Upper lobe of left lung (tissue), 6 donors: Measurements from ENCODE around the gene SIPA1L2. TPM values are rescaled to one million over a fixed set of nuclear protein-coding genes. Genes with fewer than 3 reads are reported as not detected.

Source experiments
- ATAC-seq, 2 donors: fragments of 200-7000 bp; cut with Tn5 transposase; one replicate each; pipeline ENCODE4 v1.9.1; 2022; ENCODE audit warnings: mild to moderate bottlenecking in 2 of 2, moderate library complexity in 2 of 2; ENCODE audit not compliant: low FRiP score in 2 of 2
- DNase-seq, 2 donors: peaks; one replicate each; pipeline ENCODE4 v3.0.0-alpha.2; 2019 to 2020
- H3K27ac ChIP-seq, 4 donors: fragments of 200-600 bp; sonication (generic); one replicate each; pipeline ENCODE4 v1.5.1; 2016 to 2019
- H3K27me3 ChIP-seq, 4 donors: fragments of 200-600 bp; sonication (generic); one replicate each; pipeline ENCODE4 v1.5.1; 2017 to 2019
- H3K36me3 ChIP-seq, 4 donors: fragments of 200-600 bp; sonication (generic); one replicate each; pipeline ENCODE4 v1.5.1; 2016 to 2019
- H3K4me1 ChIP-seq, 4 donors: fragments of 200-600 bp; sonication (generic); one replicate each; pipeline ENCODE4 v1.5.1; 2018 to 2019
- H3K4me3 ChIP-seq, 4 donors: fragments of 200-600 bp; sonication (generic); one replicate each; pipeline ENCODE4 v1.5.1; 2017 to 2019; ENCODE audit warnings: mild to moderate bottlenecking in 2 of 4, moderate library complexity in 1 of 4
- H3K9me3 ChIP-seq, 4 donors: fragments of 200-600 bp; sonication (generic); one replicate each; pipeline ENCODE4 v1.5.1; 2018 to 2019
- EP300 ChIP-seq, 4 donors: sonication (generic); formaldehyde crosslinking; IDR thresholded peaks; one replicate each; pipeline ENCODE4 v1.5.1; 2017; ENCODE audit warnings: antibody characterized with exemption in 4 of 4, control low read depth in 2 of 4
- POLR2A ChIP-seq, 4 donors: fragments of 450-650 bp; IDR thresholded peaks; one replicate each; pipeline ENCODE4 v1.5.1; 2016 to 2017; ENCODE audit warnings: antibody characterized with exemption in 4 of 4, mild to moderate bottlenecking in 2 of 4
- POLR2AphosphoS5 ChIP-seq, 2 donors: sonication (generic); formaldehyde crosslinking; IDR thresholded peaks; one replicate each; pipeline ENCODE4 v1.5.1; 2017; ENCODE audit warnings: antibody characterized with exemption in 2 of 2
- WGBS, 2 donors: methylation state at CpG; one replicate each; pipeline ENCODE4 v1.1.5; 2017 to 2018; 5-methylcytosine and 5-hydroxymethylcytosine counted together
- total RNA-seq, 6 donors: library from RNA; depleted of rRNA in 4 of 6; stranded (reverse); fragments of >200 nt in 4 of 6; gene quantifications; one replicate each; pipeline versions ENCODE4 v1.1.0 to v1.2.1, GENCODE V29; 2016 to 2021
- TF ChIP-seq, protein P1 (sequence below), 6 experiments: fragments of 450-650 bp in 4 of 6; fragments of 200-600 bp in 2 of 6; sonication (generic) in 2 of 6; IDR thresholded peaks; one replicate each; pipeline ENCODE4 v1.5.1; 2016 to 2019; ENCODE audit warnings: antibody characterized with exemption in 6 of 6
- donor health status: DM: no; HTN: no; CAD: no; lungs with moderate emphysema.
- donor health status: DM: no; HTN: yes; CAD: no; lungs with severe emphysema.

SIPA1L2 gene
- total RNA-seq, 6 donors from 2014 or later = 23.3 to 51.3 (median 34.2) TPM

DNA sequence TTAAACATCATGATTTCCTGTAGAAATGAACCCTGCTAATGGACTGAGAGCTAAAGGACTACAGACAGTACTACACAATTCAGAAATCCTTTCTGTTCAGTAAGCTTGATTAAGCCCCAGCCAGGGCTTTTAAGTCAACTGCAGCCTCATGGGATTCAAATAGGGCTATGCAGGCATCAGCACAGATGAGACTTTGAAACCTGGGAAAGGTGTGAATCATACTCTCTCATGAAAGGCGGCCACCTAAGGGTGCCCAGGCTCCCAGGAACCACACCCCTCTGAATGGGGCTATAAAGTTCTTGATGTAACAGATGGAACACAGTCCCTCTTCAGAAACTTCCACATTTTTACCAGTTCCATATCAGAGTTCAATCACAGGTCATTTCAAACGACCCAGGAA lies 7.6 kb downstream of the SIPA1L2 start:
- Histone ChIP-seq H3K36me3 (no peaks in the 10 kb centered on the region), H3K9me3 (no peaks in the 10 kb centered on the region), H3K27ac (peak overlapping the region in 2 of 4 donors; percentile 64 to 76), H3K4me3 (no peak overlapping the region), H3K27me3 (no peaks in the 10 kb centered on the region), H3K4me1 (peaks cover 42 to 71% (median 51%) of the 10 kb centered on the region in 4 donors)
- TF ChIP-seq, protein P1, sequence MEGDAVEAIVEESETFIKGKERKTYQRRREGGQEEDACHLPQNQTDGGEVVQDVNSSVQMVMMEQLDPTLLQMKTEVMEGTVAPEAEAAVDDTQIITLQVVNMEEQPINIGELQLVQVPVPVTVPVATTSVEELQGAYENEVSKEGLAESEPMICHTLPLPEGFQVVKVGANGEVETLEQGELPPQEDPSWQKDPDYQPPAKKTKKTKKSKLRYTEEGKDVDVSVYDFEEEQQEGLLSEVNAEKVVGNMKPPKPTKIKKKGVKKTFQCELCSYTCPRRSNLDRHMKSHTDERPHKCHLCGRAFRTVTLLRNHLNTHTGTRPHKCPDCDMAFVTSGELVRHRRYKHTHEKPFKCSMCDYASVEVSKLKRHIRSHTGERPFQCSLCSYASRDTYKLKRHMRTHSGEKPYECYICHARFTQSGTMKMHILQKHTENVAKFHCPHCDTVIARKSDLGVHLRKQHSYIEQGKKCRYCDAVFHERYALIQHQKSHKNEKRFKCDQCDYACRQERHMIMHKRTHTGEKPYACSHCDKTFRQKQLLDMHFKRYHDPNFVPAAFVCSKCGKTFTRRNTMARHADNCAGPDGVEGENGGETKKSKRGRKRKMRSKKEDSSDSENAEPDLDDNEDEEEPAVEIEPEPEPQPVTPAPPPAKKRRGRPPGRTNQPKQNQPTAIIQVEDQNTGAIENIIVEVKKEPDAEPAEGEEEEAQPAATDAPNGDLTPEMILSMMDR (IDR thresholded peaks at IDR 0.05) = no peak
- TF ChIP-seq POLR2A (IDR thresholded peaks at IDR 0.05) (no peak), EP300 (IDR thresholded peaks at IDR 0.05) (no peak), POLR2AphosphoS5 (IDR thresholded peaks at IDR 0.05) (no peak)
- WGBS, 2 donors = 36 to 47% methylated on average over 2 of the region's 2 CpGs
- ATAC-seq (no peak), DNase-seq (no peak)

DNA sequence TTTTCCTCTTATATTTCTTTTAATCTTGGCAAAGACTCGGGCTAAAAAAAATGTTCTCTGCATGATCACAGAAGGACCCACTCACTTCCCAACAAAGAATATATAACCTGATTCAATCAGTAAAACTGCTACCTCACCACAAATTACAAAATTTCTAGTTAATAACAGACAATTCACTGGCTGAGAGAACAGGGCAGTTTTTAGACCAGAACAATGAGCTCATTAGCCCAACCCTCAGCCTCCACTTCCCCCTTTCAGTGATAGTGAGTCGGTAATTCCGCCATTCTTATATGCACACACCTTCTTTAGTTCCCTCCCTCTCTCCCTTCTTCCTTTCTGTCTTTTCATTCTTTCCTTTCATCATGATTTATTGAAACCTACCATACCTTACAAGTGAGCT lies 8.9 kb downstream of the SIPA1L2 start:
- Histone ChIP-seq H3K27me3 (no peaks in the 10 kb centered on the region), H3K9me3 (no peaks in the 10 kb centered on the region), H3K4me3 (no peak overlapping the region), H3K27ac (peak overlapping the region; percentile 3 to 83 (median 70)), H3K4me1 (peaks cover 45 to 60% (median 49%) of the 10 kb centered on the region in 4 donors), H3K36me3 (no peaks in the 10 kb centered on the region)
- TF ChIP-seq POLR2AphosphoS5 (IDR thresholded peaks at IDR 0.05) (no peak), EP300 (IDR thresholded peaks at IDR 0.05) (no peak), POLR2A (IDR thresholded peaks at IDR 0.05) (no peak)
- ATAC-seq (peak; percentile 52 to 69), DNase-seq (peak in 1 of 2 donors; percentile 50)
- 64 to 75% methylated on average over 3 of the region's 3 CpGs for WGBS, 2 donors

DNA sequence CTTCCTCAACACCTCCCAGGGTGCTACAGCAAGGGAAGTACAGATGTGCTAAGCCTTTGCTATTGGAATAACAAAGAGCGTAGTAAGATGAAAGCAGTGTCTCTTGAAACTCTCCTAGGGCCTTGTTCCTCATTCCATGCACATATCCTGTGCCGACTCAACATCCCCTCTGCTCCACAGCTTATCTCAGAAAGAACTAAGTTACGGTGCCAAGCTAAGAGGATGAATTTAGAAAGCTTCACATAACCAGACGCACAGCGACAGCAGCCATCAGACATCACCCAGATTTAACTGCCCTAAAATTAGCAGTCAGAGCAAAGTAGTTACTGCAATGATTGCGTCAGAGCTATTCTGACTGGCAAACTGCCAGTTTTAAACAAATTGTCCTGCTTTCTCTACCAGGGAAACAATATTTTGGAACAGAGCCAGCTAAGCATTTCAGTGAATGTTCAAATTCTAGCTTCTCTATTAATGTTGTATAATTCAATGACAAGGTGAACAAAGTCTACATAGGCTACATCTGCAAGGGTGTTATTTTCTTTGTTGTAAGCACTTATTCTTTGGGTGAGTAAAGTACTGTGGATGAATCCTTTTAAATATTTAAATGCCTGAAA lies 9.5 kb downstream of the SIPA1L2 start:
- Histone ChIP-seq H3K4me1 (peaks cover 45 to 56% (median 46%) of the 10 kb centered on the region in 4 donors), H3K27ac (peak overlapping the region; percentile 3 to 83 (median 70)), H3K9me3 (no peaks in the 10 kb centered on the region), H3K36me3 (no peaks in the 10 kb centered on the region), H3K4me3 (no peak overlapping the region), H3K27me3 (no peaks in the 10 kb centered on the region)
- TF ChIP-seq POLR2A (IDR thresholded peaks at IDR 0.05) (no peak), EP300 (IDR thresholded peaks at IDR 0.05) (peak in 1 of 4 donors; percentile 54), POLR2AphosphoS5 (IDR thresholded peaks at IDR 0.05) (peak; percentile 59 to 81)
- TF ChIP-seq, protein P1 (IDR thresholded peaks at IDR 0.05) = no peak
- DNase-seq (peak in 1 of 2 donors; percentile 47), ATAC-seq (peak; percentile 73 to 74)
- WGBS, 2 donors = 2 to 10% methylated on average over 6 of the region's 6 CpGs

DNA sequence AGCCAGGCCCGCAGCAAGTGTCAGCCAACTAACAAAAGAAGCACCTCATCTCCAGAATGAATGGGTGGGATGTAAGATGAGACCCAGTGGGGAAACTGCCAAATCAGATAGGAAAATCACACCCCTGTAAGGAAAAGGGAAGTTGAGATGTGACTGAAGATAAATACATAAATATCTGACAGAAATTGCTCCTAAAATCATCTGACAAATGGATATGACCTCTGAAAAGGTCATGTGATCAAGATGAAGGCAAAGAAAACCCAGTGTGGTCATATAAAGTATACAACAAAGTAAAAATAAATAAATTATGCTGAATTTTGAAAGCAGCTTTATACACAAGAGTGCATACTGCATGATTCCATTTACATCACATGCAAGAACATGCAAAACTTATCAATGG lies 12.7 kb downstream of the SIPA1L2 start:
- ATAC-seq = no peak
- no peaks in the 10 kb centered on the region for H3K9me3 ChIP-seq
- peaks cover 40 to 46% (median 41%) of the 10 kb centered on the region in 4 donors for H3K4me1 ChIP-seq
- H3K27me3 ChIP-seq = no peaks in the 10 kb centered on the region
- no peak overlapping the region for H3K4me3 ChIP-seq
- H3K36me3 ChIP-seq = no peaks in the 10 kb centered on the region
- WGBS, 2 donors = 43 to 50% methylated on average over 1 of the region's 1 CpG
- H3K27ac ChIP-seq = no peak overlapping the region
- no peak for DNase-seq
- no peak for TF ChIP-seq POLR2AphosphoS5 (IDR thresholded peaks at IDR 0.05)
- no peak for TF ChIP-seq POLR2A (IDR thresholded peaks at IDR 0.05)
- TF ChIP-seq, protein P1 (IDR thresholded peaks at IDR 0.05) = no peak
- TF ChIP-seq EP300 (IDR thresholded peaks at IDR 0.05) = no peak

DNA sequence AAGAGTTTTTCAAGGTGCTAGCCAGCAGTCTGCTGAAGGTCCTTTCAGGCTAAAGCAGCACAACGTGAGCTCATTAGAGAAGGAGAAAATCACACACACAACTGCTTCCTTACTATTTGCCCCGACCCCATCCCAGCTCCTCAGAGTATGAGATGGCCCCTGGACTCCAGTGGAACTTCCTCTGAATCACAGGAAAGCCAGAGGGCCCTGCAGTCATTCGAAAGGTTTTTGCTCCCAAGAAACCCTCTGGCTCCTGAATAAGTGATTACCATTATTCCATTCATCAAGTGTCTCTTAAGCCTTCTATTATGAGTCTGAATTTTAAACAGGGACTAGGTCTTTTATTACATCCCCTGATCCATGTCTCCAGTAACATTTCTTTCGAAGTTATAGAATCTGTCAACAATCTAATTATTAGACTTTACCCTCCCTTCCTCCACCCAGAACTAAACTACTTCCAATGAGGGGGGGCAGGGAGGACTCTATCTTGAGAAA lies 14.6 kb downstream of the SIPA1L2 start:
- peaks cover 27 to 33% (median 31%) of the 10 kb centered on the region in 4 donors for H3K4me1 ChIP-seq

More for the DNA sequence above, 14.6 kb downstream of the SIPA1L2 start:
- no peaks in the 10 kb centered on the region for H3K9me3 ChIP-seq
- no peak overlapping the region for H3K4me3 ChIP-seq
- H3K27me3 ChIP-seq = no peaks in the 10 kb centered on the region
- TF ChIP-seq, protein P1 (IDR thresholded peaks at IDR 0.05) = no peak
- no peak for TF ChIP-seq EP300 (IDR thresholded peaks at IDR 0.05)
- no peak for TF ChIP-seq POLR2A (IDR thresholded peaks at IDR 0.05)
- TF ChIP-seq POLR2AphosphoS5 (IDR thresholded peaks at IDR 0.05) = no peak
- 93% methylated on average over 4 of the region's 4 CpGs for WGBS, 2 donors
- DNase-seq = no peak
- H3K27ac ChIP-seq = peak overlapping the region in 1 of 4 donors; percentile 1
- no peaks in the 10 kb centered on the region for H3K36me3 ChIP-seq
- no peak for ATAC-seq
